GM23338 (cell line): ENCODE results near the gene CHRNA10.

ENCODE experiments used
- POLR2AphosphoS5 ChIP-seq: IDR thresholded peaks from 2 replicates; pipeline ENCODE4 v1.6.1; 2016; ENCODE audit warnings: antibody characterized with exemption, low read depth
- TF ChIP-seq, protein P1 (sequence below), 2 experiments: fragments of 200-600 bp in 1 of 2; sonication (generic) in 1 of 2; conservative IDR thresholded peaks; 2 replicates each; pipeline versions ENCODE4 v1.5.1 to v1.6.1; 2016 to 2017; ENCODE audit warnings: antibody characterized with exemption in 2 of 2, low read depth in 2 of 2, mild to moderate bottlenecking in 2 of 2, moderate library complexity in 1 of 2

DNA sequence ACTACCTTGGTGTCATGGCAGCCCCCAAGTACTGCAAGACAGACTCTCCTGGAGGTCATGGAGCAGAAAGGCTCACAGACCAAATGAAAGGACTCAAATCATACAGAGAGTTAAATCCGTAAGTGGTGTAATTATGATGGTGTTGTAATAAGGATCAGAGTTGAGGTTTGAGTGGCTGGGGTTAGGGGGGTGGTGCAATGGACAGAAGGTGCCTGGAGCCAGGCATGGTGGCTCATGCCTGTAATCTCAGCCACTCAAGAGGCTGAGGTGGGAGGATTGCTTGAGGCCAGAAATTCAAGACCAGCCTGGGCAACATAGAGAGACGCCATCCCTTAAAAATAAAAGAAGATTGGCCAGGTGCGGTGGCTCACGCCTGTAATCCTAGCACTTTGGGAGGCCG lies 48.1 kb downstream of the CHRNA10 start:
- TF ChIP-seq, protein P1, sequence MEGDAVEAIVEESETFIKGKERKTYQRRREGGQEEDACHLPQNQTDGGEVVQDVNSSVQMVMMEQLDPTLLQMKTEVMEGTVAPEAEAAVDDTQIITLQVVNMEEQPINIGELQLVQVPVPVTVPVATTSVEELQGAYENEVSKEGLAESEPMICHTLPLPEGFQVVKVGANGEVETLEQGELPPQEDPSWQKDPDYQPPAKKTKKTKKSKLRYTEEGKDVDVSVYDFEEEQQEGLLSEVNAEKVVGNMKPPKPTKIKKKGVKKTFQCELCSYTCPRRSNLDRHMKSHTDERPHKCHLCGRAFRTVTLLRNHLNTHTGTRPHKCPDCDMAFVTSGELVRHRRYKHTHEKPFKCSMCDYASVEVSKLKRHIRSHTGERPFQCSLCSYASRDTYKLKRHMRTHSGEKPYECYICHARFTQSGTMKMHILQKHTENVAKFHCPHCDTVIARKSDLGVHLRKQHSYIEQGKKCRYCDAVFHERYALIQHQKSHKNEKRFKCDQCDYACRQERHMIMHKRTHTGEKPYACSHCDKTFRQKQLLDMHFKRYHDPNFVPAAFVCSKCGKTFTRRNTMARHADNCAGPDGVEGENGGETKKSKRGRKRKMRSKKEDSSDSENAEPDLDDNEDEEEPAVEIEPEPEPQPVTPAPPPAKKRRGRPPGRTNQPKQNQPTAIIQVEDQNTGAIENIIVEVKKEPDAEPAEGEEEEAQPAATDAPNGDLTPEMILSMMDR (conservative IDR thresholded peaks at IDR 0.05; ENCODE audit: low read depth in 2 of 2), result no peak
- TF ChIP-seq POLR2AphosphoS5, result no peak
